Measurements from ENCODE around the gene NMRAL1.

Gene NMRAL1

GRCh38 chr16:4501071-4501478 lies 26.6 kb upstream of the NMRAL1 start:
- no peak for DNase-seq

- DNase-seq, result no peak
These were observed 25.8 kb upstream of the NMRAL1 start for GRCh38 chr16:4500272-4500671.

- DNase-seq, result no peak
These were observed 24.8 kb upstream of the NMRAL1 start for GRCh38 chr16:4499196-4499555.

- no peak for DNase-seq
These were observed 24.2 kb upstream of the NMRAL1 start for GRCh38 chr16:4498546-4499195.

GRCh38 chr16:4496305-4496704 lies 21.9 kb upstream of the NMRAL1 start:
- DNase-seq, result no peak

- DNase-seq, result no peak
These were observed 21.3 kb upstream of the NMRAL1 start for GRCh38 chr16:4495766-4496165.

- DNase-seq, result no peak
These were observed 20.5 kb upstream of the NMRAL1 start for GRCh38 chr16:4494746-4495490.

- DNase-seq, result no peak
These were observed 17.5 kb upstream of the NMRAL1 start for GRCh38 chr16:4491898-4492297.

- DNase-seq, result no peak
These were observed 14.6 kb upstream of the NMRAL1 start for GRCh38 chr16:4489030-4489429.

GRCh38 chr16:4488499-4488967 lies 14.1 kb upstream of the NMRAL1 start:
- no peak for DNase-seq

- DNase-seq, result no peak
These were observed 13.6 kb upstream of the NMRAL1 start for GRCh38 chr16:4487955-4488498.

GRCh38 chr16:4486126-4486893 lies 11.9 kb upstream of the NMRAL1 start:
- DNase-seq, result no peak

GRCh38 chr16:4481963-4482362 lies 7.5 kb upstream of the NMRAL1 start:
- no peak for DNase-seq

- DNase-seq, result no peak
These were observed 7.1 kb upstream of the NMRAL1 start for GRCh38 chr16:4481526-4481925.

GRCh38 chr16:4477966-4478365 lies 3.5 kb upstream of the NMRAL1 start:
- DNase-seq, result no peak

- peak; percentile 88 for DNase-seq
These were observed 1.7 kb upstream of the NMRAL1 start, which contains the start of gene HMOX2 for GRCh38 chr16:4475880-4476788. Gene HMOX2 (plus strand): TSS chr16:4476398. CDS start chr16:4505525, 29,127 bp downstream.

- no peak for DNase-seq
These were observed 1.5 kb downstream of the NMRAL1 start for GRCh38 chr16:4472880-4473279.

GRCh38 chr16:4471869-4472268 lies 2.6 kb downstream of the NMRAL1 start:
- no peak for DNase-seq

GRCh38 chr16:4468972-4469371 lies 5.5 kb downstream of the NMRAL1 start:
- DNase-seq, result no peak

GRCh38 chr16:4467916-4468315 lies 6.5 kb downstream of the NMRAL1 start:
- DNase-seq, result no peak

GRCh38 chr16:4465977-4466779 lies 8.2 kb downstream of the NMRAL1 start:
- no peak for DNase-seq

Measured in NCI-H2227 treated with DMSO at 0.1 percent for 48 hours (cell line).